Spleen (tissue), 11 donors: Measurements from ENCODE around the gene UBN1. TPM values are rescaled to one million over a fixed set of nuclear protein-coding genes. Genes with fewer than 3 reads are reported as not detected.

Experiments
- DNase-seq: peaks from one replicate; pipeline ENCODE4 v3.0.0-alpha.2; 2020
- H3K27ac ChIP-seq, 8 donors: fragments of 200-600 bp; sonication (generic) in 7 of 8; 1 replicate in 4 of 8; 2 replicates in 4 of 8; pipeline versions ENCODE4 v1.5.0 to v1.8.0; 2016 to 2021; ENCODE audit warnings: inconsistent platforms in 4 of 8, mild to moderate bottlenecking in 4 of 8, moderate library complexity in 1 of 8
- H3K27me3 ChIP-seq, 7 donors: fragments of 200-600 bp; sonication (generic) in 6 of 7; replicated peaks in 1 of 7; 1 replicate in 4 of 7; 2 replicates in 3 of 7; pipeline versions ENCODE4 v1.5.0 to v1.8.0; 2016 to 2021; ENCODE audit warnings: inconsistent platforms in 3 of 7, mild to moderate bottlenecking in 1 of 7
- H3K36me3 ChIP-seq, 6 donors: fragments of 200-600 bp; sonication (generic) in 5 of 6; 1 replicate in 4 of 6; 2 replicates in 2 of 6; pipeline versions ENCODE4 v1.5.0 to v1.8.0; 2016 to 2021; ENCODE audit warnings: inconsistent platforms in 2 of 6
- H3K4me1 ChIP-seq, 6 donors: fragments of 200-600 bp; sonication (generic) in 5 of 6; 1 replicate in 3 of 6; 2 replicates in 3 of 6; pipeline versions ENCODE4 v1.5.0 to v1.8.0; 2016 to 2021; ENCODE audit warnings: inconsistent platforms in 3 of 6
- H3K4me3 ChIP-seq, 8 donors: fragments of 200-600 bp; sonication (generic) in 7 of 8; 1 replicate in 4 of 8; 2 replicates in 4 of 8; pipeline versions ENCODE4 v1.5.0 to v1.8.0; 2016 to 2021; ENCODE audit warnings: inconsistent platforms in 4 of 8, mild to moderate bottlenecking in 4 of 8, moderate library complexity in 2 of 8
- H3K9me3 ChIP-seq, 8 donors: fragments of 200-600 bp; sonication (generic) in 7 of 8; 1 replicate in 4 of 8; 2 replicates in 4 of 8; pipeline versions ENCODE4 v1.5.0 to v1.8.0; 2016 to 2021; ENCODE audit warnings: inconsistent platforms in 4 of 8
- CTCF ChIP-seq, 11 experiments: fragments of 200-600 bp in 7 of 11; fragments of 450-650 bp in 4 of 11; sonication (generic) in 4 of 11; IDR thresholded peaks in 8 of 11; conservative IDR thresholded peaks in 3 of 11; 1 replicate in 7 of 11; 2 replicates in 4 of 11; pipeline versions ENCODE4 v1.4.0 to v1.8.0; 2016 to 2021; ENCODE audit warnings: antibody characterized with exemption in 11 of 11, inconsistent platforms in 4 of 11, mild to moderate bottlenecking in 1 of 11
- POLR2A ChIP-seq, 3 donors: fragments of 450-650 bp; IDR thresholded peaks; one replicate each; pipeline ENCODE4 v1.5.1; 2017; ENCODE audit warnings: antibody characterized with exemption in 3 of 3, mild to moderate bottlenecking in 1 of 3
- POLR2AphosphoS5 ChIP-seq, 3 donors: sonication (generic); formaldehyde crosslinking; IDR thresholded peaks; one replicate each; pipeline ENCODE4 v1.5.1; 2017; ENCODE audit warnings: antibody characterized with exemption in 3 of 3
- WGBS, 5 donors: extraction: QIAGEN DNeasy Blood & Tissue Kit in 3 of 5; methylation state at CpG; one replicate each; pipeline versions ENCODE4 v1.1.5 to v1.1.7; 2013 to 2018; 5-methylcytosine and 5-hydroxymethylcytosine counted together
- intact Hi-C: fragments of 100-400 bp; cut with DNase I; formaldehyde crosslinking; loops from one replicate; pipeline ENCODE4 v1.15.0; 2023; ENCODE audit warnings: low total_unique reads
- polyA plus RNA-seq, 3 donors: library from polyadenylated mRNA; stranded (reverse); fragments of 200-250 nt; gene quantifications; one replicate each; pipeline ENCODE4 v1.2.1, GENCODE V29; 2013
- total RNA-seq, 7 donors: library from RNA; depleted of rRNA in 3 of 7; stranded (reverse); fragments of >200 nt in 3 of 7; fragmentation: NEBNext Ultra II Directional in 4 of 7; extraction: Animal tissue kit (Norgen Biotek cat#: 25700) in 4 of 7; gene quantifications; one replicate each; pipeline versions ENCODE4 v1.1.0 to v1.2.1, GENCODE V29; 2016 to 2021
- donor health status: healthy with polysubstance abuse.
- donor health status: DM: no; HTN: no; CAD: no; lungs with moderate emphysema.
- donor health status: DM: no; HTN: no; CAD: no.
- donor health status: Bipolar disorder and iron deficiency.
- donor health status: healthy.
- donor health status: DM: no; HTN: no; CAD: no.
- donor health status: DM: yes; HTN: yes; CAD: no.

UBN1 gene
- total and polyA plus RNA-seq, 10 donors = 4.8 to 69.4 (median 52.2) TPM

GRCh38 chr16:4870138-4870671, 22.9 kb downstream of the UBN1 start:
- Histone ChIP-seq H3K4me1 (peaks cover 0 to 40% (median 5%) of the 10 kb centered on the region in 6 donors), H3K36me3 (peaks cover 0 to 99% (median 70%) of the 10 kb centered on the region in 6 donors), H3K4me3 (no peak overlapping the region), H3K27me3 (no peaks in the 10 kb centered on the region), H3K27ac (no peak overlapping the region), H3K9me3 (no peaks in the 10 kb centered on the region)
- intact Hi-C loops = no loop called here
- DNase-seq = no peak
- no peak for TF ChIP-seq POLR2AphosphoS5 (IDR thresholded peaks at IDR 0.05)
- WGBS, 5 donors = 91 to 98% (median 97%) methylated on average over 18 to 21 of the region's 21 CpGs

GRCh38 chr16:4871071-4871470, 23.8 kb downstream of the UBN1 start:
- Histone ChIP-seq H3K27ac (no peak overlapping the region), H3K27me3 (no peaks in the 10 kb centered on the region), H3K4me3 (no peak overlapping the region), H3K36me3 (peaks cover 0 to 100% (median 79%) of the 10 kb centered on the region in 6 donors), H3K9me3 (no peaks in the 10 kb centered on the region), H3K4me1 (peaks cover 0 to 31% (median 4%) of the 10 kb centered on the region in 6 donors)
- 90 to 98% (median 94%) methylated on average over 4 of the region's 4 CpGs for WGBS, 5 donors
- intact Hi-C loops = no loop called here
- no peak for DNase-seq
- TF ChIP-seq CTCF (IDR thresholded peaks at IDR 0.05 in 8 of 11, conservative IDR thresholded peaks at IDR 0.05 in 3 of 11) (no peak), POLR2A (IDR thresholded peaks at IDR 0.05) (no peak), POLR2AphosphoS5 (IDR thresholded peaks at IDR 0.05) (no peak)

- intact Hi-C loops = no loop called here
- no peak overlapping the region for H3K4me3 ChIP-seq
- peaks cover 0 to 100% (median 96%) of the 10 kb centered on the region in 6 donors for H3K36me3 ChIP-seq
- 77 to 91% (median 88%) methylated on average over 3 of the region's 3 CpGs for WGBS, 5 donors
- H3K9me3 ChIP-seq = no peaks in the 10 kb centered on the region
- TF ChIP-seq POLR2A (IDR thresholded peaks at IDR 0.05) (no peak), CTCF (IDR thresholded peaks at IDR 0.05 in 8 of 11, conservative IDR thresholded peaks at IDR 0.05 in 3 of 11) (no peak), POLR2AphosphoS5 (IDR thresholded peaks at IDR 0.05) (no peak)
- no peak overlapping the region for H3K27ac ChIP-seq
- H3K4me1 ChIP-seq = peaks cover 0 to 17% (median 0%) of the 10 kb centered on the region in 6 donors
- DNase-seq = no peak
- H3K27me3 ChIP-seq = no peaks in the 10 kb centered on the region
Measured at GRCh38 chr16:4873091-4873490, 25.8 kb downstream of the UBN1 start.

GRCh38 chr16:4874666-4875065, 27.4 kb downstream of the UBN1 start:
- Histone ChIP-seq H3K4me3 (no peak overlapping the region), H3K4me1 (peaks cover 0 to 8% (median 0%) of the 10 kb centered on the region in 6 donors), H3K36me3 (peaks cover 0 to 100% (median 99%) of the 10 kb centered on the region in 6 donors), H3K27me3 (no peaks in the 10 kb centered on the region), H3K9me3 (no peaks in the 10 kb centered on the region), H3K27ac (no peak overlapping the region)
- no peak for DNase-seq
- intact Hi-C loops = no loop called here
- 61 to 81% (median 78%) methylated on average over 5 to 8 of the region's 8 CpGs for WGBS, 5 donors
- TF ChIP-seq POLR2A (IDR thresholded peaks at IDR 0.05) (no peak), CTCF (IDR thresholded peaks at IDR 0.05 in 8 of 11, conservative IDR thresholded peaks at IDR 0.05 in 3 of 11) (no peak), POLR2AphosphoS5 (IDR thresholded peaks at IDR 0.05) (peak in 1 of 3 donors; percentile 2)
